GM12878 (cell line): Measurements from ENCODE around the gene ANKRD1.
A peak's percentile ranks its signal among the peaks of the same experiment; 100 is the strongest.

Experiments
- BCL11A ChIP-seq: IDR thresholded peaks from 2 replicates; pipeline ENCODE4 v1.6.1; 2011; ENCODE audit warnings: low read depth, low read length
- CTCF ChIP-seq, 3 experiments: IDR thresholded peaks in 2 of 3; conservative IDR thresholded peaks in 1 of 3; 2 replicates each; pipeline ENCODE4 v1.5.1; 2011; ENCODE audit warnings: low read depth in 3 of 3, low read length in 3 of 3, mild to moderate bottlenecking in 3 of 3, control low read depth in 2 of 3, moderate library complexity in 2 of 3, inconsistent platforms in 1 of 3, mixed read lengths in 1 of 3; ENCODE audit not compliant: control insufficient read depth in 2 of 3, insufficient read depth in 1 of 3; ENCODE audit errors: extremely low read depth in 1 of 3
- REST ChIP-seq: IDR thresholded peaks from 2 replicates; pipeline ENCODE4 v1.6.1; 2012; ENCODE audit warnings: mild to moderate bottlenecking, low read depth, low read length
- ZZZ3 ChIP-seq: IDR thresholded peaks from 2 replicates; pipeline ENCODE4 v1.6.1; 2011; ENCODE audit warnings: low read depth; ENCODE audit not compliant: control insufficient read depth, insufficient read length

- TF ChIP-seq BCL11A (no peak), CTCF (IDR thresholded peaks at IDR 0.05 in 2 of 3, conservative IDR thresholded peaks at IDR 0.05 in 1 of 3; ENCODE audit: control insufficient read depth in 2 of 3, extremely low read depth in 1 of 3, insufficient read depth in 1 of 3, low read depth in 3 of 3, low read length in 3 of 3) (peak; percentile 73 to 89 (median 75)), REST (no peak), ZZZ3 (no peak)
Observed at GRCh38 chr10:90911133-90912051, 9.5 kb downstream of the ANKRD1 start.
